ENCODE results near the gene EDARADD.

Gene EDARADD

GRCh38 chr1:236494082-236494481 lies 100.0 kb downstream of the EDARADD start:
- DNase-seq (ENCODE audit: low read depth) = no peak
- TF ChIP-seq CTCF (IDR thresholded peaks at IDR 0.05; ENCODE audit: low read depth, low read length, missing control alignments) = no peak
- H3K4me3 ChIP-seq (ENCODE audit: low read depth, low read length) = no peak overlapping the region

- DNase-seq (ENCODE audit: low read depth) = no peak
- no peak for TF ChIP-seq CTCF (IDR thresholded peaks at IDR 0.05; ENCODE audit: low read depth, low read length, missing control alignments)
- no peak overlapping the region for H3K4me3 ChIP-seq (ENCODE audit: low read depth, low read length)
Measured at GRCh38 chr1:236494586-236495466, 100.7 kb downstream of the EDARADD start.

GRCh38 chr1:236495467-236496112 lies 101.5 kb downstream of the EDARADD start:
- TF ChIP-seq CTCF (IDR thresholded peaks at IDR 0.05; ENCODE audit: low read depth, low read length, missing control alignments) = no peak
- DNase-seq (ENCODE audit: low read depth) = no peak
- H3K4me3 ChIP-seq (ENCODE audit: low read depth, low read length) = no peak overlapping the region

GRCh38 chr1:236497908-236498307 lies 103.8 kb downstream of the EDARADD start:
- DNase-seq (ENCODE audit: low read depth) = no peak
- no peak for TF ChIP-seq CTCF (IDR thresholded peaks at IDR 0.05; ENCODE audit: low read depth, low read length, missing control alignments)
- H3K4me3 ChIP-seq (ENCODE audit: low read depth, low read length) = no peak overlapping the region

GRCh38 chr1:236501093-236501492 lies 107.0 kb downstream of the EDARADD start:
- TF ChIP-seq CTCF (IDR thresholded peaks at IDR 0.05; ENCODE audit: low read depth, low read length, missing control alignments) = no peak
- no peak overlapping the region for H3K4me3 ChIP-seq (ENCODE audit: low read depth, low read length)
- no peak for DNase-seq (ENCODE audit: low read depth)

- no peak for DNase-seq (ENCODE audit: low read depth)
- no peak for TF ChIP-seq CTCF (IDR thresholded peaks at IDR 0.05; ENCODE audit: low read depth, low read length, missing control alignments)
- H3K4me3 ChIP-seq (ENCODE audit: low read depth, low read length) = no peak overlapping the region
Measured at GRCh38 chr1:236502579-236502971, 108.5 kb downstream of the EDARADD start.

Measured in GM12864 (cell line).